Activated CD4-positive, CD25-positive, alpha-beta regulatory T cell treated with anti-CD3 and anti-CD28 coated beads, Interleukin-2, amount 50 U/mL, for 16 hours (primary cell): ENCODE measurements around the gene KRTAP9-9.
"Not testable (repeated sequence)": the region's sequence is repeated elsewhere in the genome, so short reads cannot be mapped to it uniquely, and the experiment has no call there.

Experiments
- DNase-seq: peaks from one replicate; pipeline ENCODE4 v3.0.0-alpha.2; 2020; ENCODE audit warnings: low read depth, low spot score

Gene KRTAP9-9

GRCh38 chr17:41255381-41256290, at the start of gene KRTAP9-9:
Gene KRTAP9-9 (plus strand): TSS chr17:41255384.
- not testable (repeated sequence) for DNase-seq

- DNase-seq: no peak
Observed at GRCh38 chr17:41211845-41212466, 43.2 kb upstream of the KRTAP9-9 start.

- DNase-seq: no peak
Observed at GRCh38 chr17:41212524-41213169, 42.5 kb upstream of the KRTAP9-9 start.

GRCh38 chr17:41215681-41216080, 39.5 kb upstream of the KRTAP9-9 start:
- no peak for DNase-seq

- DNase-seq: no peak
Observed at GRCh38 chr17:41223821-41224220, 31.4 kb upstream of the KRTAP9-9 start.

GRCh38 chr17:41226051-41226450, 29.1 kb upstream of the KRTAP9-9 start:
- no peak for DNase-seq

GRCh38 chr17:41226598-41227095, 28.5 kb upstream of the KRTAP9-9 start, which contains the start of gene KRTAP9-2:
Gene KRTAP9-2 (plus strand): TSS chr17:41226648. CDS start chr17:41226655, 7 bp downstream.
- DNase-seq: not testable (repeated sequence)

- no peak for DNase-seq
Observed at GRCh38 chr17:41230094-41230493, 25.1 kb upstream of the KRTAP9-9 start.

GRCh38 chr17:41231731-41232130, 23.5 kb upstream of the KRTAP9-9 start:
- DNase-seq: no peak

GRCh38 chr17:41232399-41233105, 22.6 kb upstream of the KRTAP9-9 start, which contains the start of gene KRTAP9-3:
Gene KRTAP9-3 (plus strand): TSS chr17:41232449. CDS start chr17:41232502, 53 bp downstream.
- DNase-seq: not testable (repeated sequence)

- DNase-seq: not testable (repeated sequence)
Observed at GRCh38 chr17:41237116-41237515, 18.1 kb upstream of the KRTAP9-9 start.

- not testable (repeated sequence) for DNase-seq
Observed at GRCh38 chr17:41237949-41238437, 17.2 kb upstream of the KRTAP9-9 start, which contains the start of gene KRTAP9-8. Gene KRTAP9-8 (plus strand): TSS chr17:41237999. CDS start chr17:41238052, 53 bp downstream.

- not testable (repeated sequence) for DNase-seq
Observed at GRCh38 chr17:41246995-41247787, 8.0 kb upstream of the KRTAP9-9 start.

GRCh38 chr17:41249637-41250240, 5.4 kb upstream of the KRTAP9-9 start, which contains the start of gene KRTAP9-4:
Gene KRTAP9-4 (plus strand): TSS chr17:41249687. CDS start chr17:41249721, 34 bp downstream.
- not testable (repeated sequence) for DNase-seq

- DNase-seq: no peak
Observed at GRCh38 chr17:41251261-41251660, 3.9 kb upstream of the KRTAP9-9 start.

GRCh38 chr17:41254861-41255260, 323 bp upstream of the KRTAP9-9 start:
- DNase-seq: no peak

GRCh38 chr17:41256291-41256685, 1.1 kb downstream of the KRTAP9-9 start:
- DNase-seq: no peak

GRCh38 chr17:41258406-41258805, 3.2 kb downstream of the KRTAP9-9 start:
- DNase-seq: no peak

GRCh38 chr17:41263212-41263611, 8.0 kb downstream of the KRTAP9-9 start:
- no peak for DNase-seq
